ENCODE measurements around the gene IRF6. TPM values are rescaled to one million over a fixed set of nuclear protein-coding genes. Genes with fewer than 3 reads are reported as not detected.
A peak's percentile ranks its signal among the peaks of the same experiment; 100 is the strongest.

Gene IRF6
- total RNA-seq, 2 experiments from 2014 or later, result 0.10 to 0.25 TPM

DNA sequence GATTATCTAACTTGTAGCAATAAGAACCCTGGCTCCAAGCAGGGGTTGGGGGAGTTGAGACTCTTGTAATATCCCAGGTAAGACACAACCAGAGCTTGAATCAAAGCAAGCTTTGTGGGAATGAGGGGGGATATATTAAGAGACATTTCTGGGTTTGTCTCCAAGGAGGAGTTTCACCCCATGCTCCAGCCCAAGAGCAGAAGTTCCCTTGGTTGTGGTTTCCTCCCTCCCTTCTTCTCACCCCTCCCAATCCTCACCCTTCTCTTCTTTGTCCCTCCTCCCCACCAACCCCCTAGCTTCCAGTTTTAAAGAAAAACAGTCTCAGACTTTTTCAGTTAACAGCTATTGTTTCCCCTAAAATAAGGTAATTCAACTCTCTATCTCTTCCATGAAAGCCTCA is 38.2 kb downstream of the IRF6 start:
- H3K4me1 Mint-ChIP-seq, result peaks cover 48% of the 10 kb centered on the region
- no peaks in the 10 kb centered on the region for H3K27me3 Mint-ChIP-seq
- peaks cover 26% of the 10 kb centered on the region for H3K36me3 Mint-ChIP-seq (ENCODE audit: low read depth)
- no peak overlapping the region for H3K4me3 Mint-ChIP-seq
- no peak overlapping the region for H3K27ac Mint-ChIP-seq
- ChIA-PET POLR2A (interaction anchor here (0.6 to 20.7 kb wide), 11 partner anchors 13 to 606 kb away, joined by 3 to 799 read pairs (median 7); partner anchors contain the start of genes C1orf74, G0S2, TRAF3IP3 and UTP25), CTCF (interaction anchor here (1.1 to 5.8 kb wide), 10 partner anchors 10 to 201 kb away, joined by 4 to 115 read pairs (median 12); partner anchors contain the start of genes C1orf74 and TRAF3IP3)
- DNase-seq, result no peak
- H3K9me3 Mint-ChIP-seq, result no peaks in the 10 kb centered on the region

GRCh38 chr1:209767096-209767495 is 38.8 kb downstream of the IRF6 start:
- Mint-ChIP-seq H3K27me3 (no peaks in the 10 kb centered on the region), H3K36me3 (ENCODE audit: low read depth) (peaks cover 32% of the 10 kb centered on the region), H3K4me1 (peaks cover 54% of the 10 kb centered on the region), H3K4me3 (peak overlapping the region; percentile 23), H3K27ac (no peak overlapping the region), H3K9me3 (no peaks in the 10 kb centered on the region)
- ChIA-PET CTCF (interaction anchor here (1.5 to 5.8 kb wide), 6 partner anchors 9 to 201 kb away, joined by 3 to 115 read pairs (median 12); partner anchors contain the start of gene TRAF3IP3), POLR2A (interaction anchor here (1.2 to 20.7 kb wide), 4 partner anchors 12 to 81 kb away, joined by 4 to 799 read pairs (median 114); partner anchors contain the start of genes C1orf74 and TRAF3IP3)
- no peak for DNase-seq

DNA sequence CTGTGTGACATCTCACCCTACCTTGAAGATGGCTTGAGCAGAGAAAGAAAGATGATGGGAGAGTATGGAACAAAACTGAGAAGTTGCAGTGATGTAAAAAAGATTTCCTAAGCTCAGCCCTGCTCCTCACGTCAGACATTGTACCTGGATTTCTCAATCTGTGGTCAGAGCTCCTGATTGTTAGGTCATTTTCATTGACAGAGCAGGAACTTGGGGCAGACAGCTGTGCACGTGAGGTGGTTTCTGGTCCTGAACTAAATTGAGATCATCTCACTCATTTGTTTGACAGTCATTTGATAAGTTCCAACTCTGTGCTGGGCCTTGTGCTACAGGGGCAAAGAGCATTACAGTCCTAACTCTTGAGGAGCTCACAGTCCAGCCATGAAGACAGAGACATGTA is 39.9 kb downstream of the IRF6 start:
- CTCF ChIA-PET, result interaction anchor here (1.6 to 5.8 kb wide), 4 partner anchors 8 to 200 kb away, joined by 3 to 115 read pairs (median 54); partner anchors contain the start of gene TRAF3IP3
- POLR2A ChIA-PET, result interaction anchor here (0.5 to 20.7 kb wide), 5 partner anchors 11 to 197 kb away, joined by 3 to 799 read pairs (median 3); partner anchors contain the start of genes C1orf74, TRAF3IP3 and UTP25
- Mint-ChIP-seq H3K4me3 (peak overlapping the region; percentile 56), H3K27me3 (no peaks in the 10 kb centered on the region), H3K27ac (no peak overlapping the region), H3K4me1 (peaks cover 64% of the 10 kb centered on the region), H3K9me3 (no peaks in the 10 kb centered on the region), H3K36me3 (ENCODE audit: low read depth) (peaks cover 42% of the 10 kb centered on the region)
- no peak for DNase-seq

- Mint-ChIP-seq H3K36me3 (ENCODE audit: low read depth) (peaks cover 91% of the 10 kb centered on the region), H3K9me3 (no peaks in the 10 kb centered on the region), H3K27me3 (no peaks in the 10 kb centered on the region), H3K4me1 (peaks cover 77% of the 10 kb centered on the region), H3K27ac (peak overlapping the region; percentile 50), H3K4me3 (peak overlapping the region; percentile 58)
- POLR2A ChIA-PET, result interaction anchor here (1.2 to 15.2 kb wide), 4 partner anchors 9 to 23 kb away, joined by 3 to 799 read pairs (median 12); partner anchors contain the start of gene C1orf74
- CTCF ChIA-PET, result interaction anchor here (1.0 to 6.8 kb wide), 4 partner anchors 7 to 195 kb away, joined by 3 to 98 read pairs (median 7); no protein-coding TSS in a partner anchor
- no peak for DNase-seq
These were observed 44.8 kb downstream of the IRF6 start for GRCh38 chr1:209761011-209761635.

GRCh38 chr1:209759829-209760359 is 46.0 kb downstream of the IRF6 start:
- POLR2A ChIA-PET, result interaction anchor here (1.2 to 15.2 kb wide), 4 partner anchors 8 to 25 kb away, joined by 3 to 799 read pairs (median 12); partner anchors contain the start of gene C1orf74
- H3K36me3 Mint-ChIP-seq (ENCODE audit: low read depth), result peaks cover 93% of the 10 kb centered on the region

GRCh38 chr1:209758400-209758799 is 47.5 kb downstream of the IRF6 start:
- Mint-ChIP-seq H3K27me3 (no peaks in the 10 kb centered on the region), H3K4me1 (peaks cover 76% of the 10 kb centered on the region)

More at GRCh38 chr1:209759829-209760359, 46.0 kb downstream of the IRF6 start:
- CTCF ChIA-PET, result interaction anchor here (1.6 to 6.8 kb wide), 3 partner anchors 8 to 12 kb away, joined by 9 to 98 read pairs (median 25); no protein-coding TSS in a partner anchor
- DNase-seq, result no peak
- Mint-ChIP-seq H3K4me3 (peak overlapping the region; percentile 47), H3K27me3 (no peaks in the 10 kb centered on the region), H3K4me1 (peaks cover 76% of the 10 kb centered on the region), H3K27ac (peak overlapping the region; percentile 24), H3K9me3 (no peaks in the 10 kb centered on the region)

DNA sequence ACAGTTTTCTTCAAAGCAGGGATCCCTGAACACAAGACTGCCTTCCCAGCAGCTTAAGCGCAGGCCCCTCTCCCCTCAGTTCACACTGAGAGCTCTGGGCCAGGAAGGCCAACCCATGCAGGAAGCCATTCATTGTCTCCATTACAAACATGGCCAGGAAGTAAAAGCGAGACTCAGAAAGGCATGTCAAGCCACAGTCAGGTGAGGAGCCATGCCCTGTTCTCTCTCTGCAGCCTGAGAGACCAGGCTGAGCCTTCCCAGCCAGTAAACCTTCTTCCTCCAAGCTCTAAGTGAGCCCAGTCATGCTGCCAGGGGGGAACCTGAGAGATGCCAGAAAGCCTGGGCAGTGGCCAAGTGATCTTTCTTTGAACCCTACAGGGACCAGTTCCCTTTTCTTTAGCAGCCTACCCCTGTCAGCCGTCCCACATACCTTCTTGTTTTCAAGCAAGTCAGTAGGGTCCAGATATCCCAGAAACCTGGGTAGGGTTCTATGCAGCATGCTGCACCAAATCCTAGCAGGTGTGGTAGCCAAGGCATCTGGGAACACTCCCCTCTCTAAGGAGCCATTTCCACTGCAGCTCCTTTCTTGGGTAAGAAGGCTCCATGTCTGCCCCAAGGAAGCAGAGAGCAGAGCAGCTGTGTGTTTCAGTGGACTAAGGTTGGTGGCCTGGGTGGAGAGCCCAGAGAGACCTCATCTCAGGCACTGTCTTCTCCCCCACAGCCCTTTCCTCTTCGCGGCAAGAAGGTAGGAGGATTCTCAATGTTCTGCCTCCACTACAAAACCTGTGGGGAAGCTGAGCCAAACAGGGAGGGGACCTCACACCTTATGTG is 49.1 kb downstream of the IRF6 start:
- ChIA-PET POLR2A (interaction anchor here (1.1 to 15.2 kb wide), 9 partner anchors 9 to 617 kb away, joined by 4 to 799 read pairs (median 11); partner anchors contain the start of genes C1orf74, G0S2 and UTP25), CTCF (interaction anchor here (0.9 to 6.8 kb wide), 6 partner anchors 9 to 190 kb away, joined by 3 to 98 read pairs (median 6); partner anchors contain the start of gene UTP25)

More at GRCh38 chr1:209758400-209758799, 47.5 kb downstream of the IRF6 start:
- Mint-ChIP-seq H3K9me3 (no peaks in the 10 kb centered on the region), H3K4me3 (peak overlapping the region; percentile 97), H3K36me3 (ENCODE audit: low read depth) (peaks cover 81% of the 10 kb centered on the region), H3K27ac (peak overlapping the region; percentile 96)
- no peak for DNase-seq
- CTCF ChIA-PET, result interaction anchor here (0.9 to 6.8 kb wide), 3 partner anchors 10 to 26 kb away, joined by 3 to 98 read pairs (median 25); partner anchors contain the start of gene C1orf74
- POLR2A ChIA-PET, result interaction anchor here (0.7 to 15.2 kb wide), 3 partner anchors 9 to 26 kb away, joined by 3 to 799 read pairs (median 19); partner anchors contain the start of gene C1orf74

GRCh38 chr1:209755926-209756614 is 49.9 kb downstream of the IRF6 start, which contains the start of gene TRAF3IP3:
Gene TRAF3IP3, plus strand, starts transcription at chr1:209756053. Its CDS starts 3,987 bp downstream, at chr1:209760040.
- H3K27ac Mint-ChIP-seq, result peak within 1 kb of the TSS; percentile 96
- no peaks in the 10 kb centered on the region for H3K27me3 Mint-ChIP-seq
- H3K9me3 Mint-ChIP-seq, result no peaks in the 10 kb centered on the region
- H3K4me3 Mint-ChIP-seq, result peak within 1 kb of the TSS; percentile 97
- peaks cover 75% of the 10 kb centered on the region for H3K4me1 Mint-ChIP-seq
- peaks cover 58% of the 10 kb centered on the region for H3K36me3 Mint-ChIP-seq (ENCODE audit: low read depth)
- peak; percentile 88 for DNase-seq
- POLR2A ChIA-PET, result interaction anchor here (0.9 to 15.2 kb wide), 10 partner anchors 9 to 618 kb away, joined by 3 to 799 read pairs (median 8); partner anchors contain the start of genes C1orf74, G0S2 and UTP25
- CTCF ChIA-PET, result interaction anchor here (0.9 to 6.8 kb wide), 9 partner anchors 8 to 189 kb away, joined by 3 to 98 read pairs (median 5); partner anchors contain the start of gene UTP25

More for the DNA sequence above, 49.1 kb downstream of the IRF6 start:
- H3K9me3 Mint-ChIP-seq, result no peaks in the 10 kb centered on the region
- H3K27me3 Mint-ChIP-seq, result no peaks in the 10 kb centered on the region
- peak; percentile 55 for DNase-seq
- peaks cover 75% of the 10 kb centered on the region for H3K4me1 Mint-ChIP-seq
- H3K4me3 Mint-ChIP-seq, result peak overlapping the region; percentile 97
- H3K36me3 Mint-ChIP-seq (ENCODE audit: low read depth), result peaks cover 66% of the 10 kb centered on the region
- peak overlapping the region; percentile 96 for H3K27ac Mint-ChIP-seq

GRCh38 chr1:209755256-209755655 is 50.7 kb downstream of the IRF6 start:
- Mint-ChIP-seq H3K36me3 (ENCODE audit: low read depth) (peaks cover 50% of the 10 kb centered on the region), H3K4me3 (peak overlapping the region; percentile 97), H3K27ac (peak overlapping the region; percentile 96), H3K4me1 (peaks cover 75% of the 10 kb centered on the region), H3K27me3 (no peaks in the 10 kb centered on the region), H3K9me3 (no peaks in the 10 kb centered on the region)
- ChIA-PET POLR2A (interaction anchor here (0.9 to 15.2 kb wide), 8 partner anchors 8 to 619 kb away, joined by 3 to 799 read pairs (median 12); partner anchors contain the start of genes C1orf74 and G0S2), CTCF (interaction anchor here (1.1 to 6.8 kb wide), 7 partner anchors 7 to 179 kb away, joined by 4 to 98 read pairs (median 6); no protein-coding TSS in a partner anchor)
- DNase-seq, result no peak

GRCh38 chr1:209752890-209753289 is 53.1 kb downstream of the IRF6 start:
- no peaks in the 10 kb centered on the region for H3K9me3 Mint-ChIP-seq
- POLR2A ChIA-PET, result interaction anchor here (1.6 to 15.2 kb wide), 2 partner anchors 19 to 31 kb away, joined by 7 to 799 read pairs; partner anchors contain the start of gene C1orf74
- CTCF ChIA-PET, result interaction anchor here (0.9 to 6.8 kb wide), 4 partner anchors 11 to 167 kb away, joined by 3 to 115 read pairs (median 3); no protein-coding TSS in a partner anchor
- DNase-seq, result no peak
- peaks cover 26% of the 10 kb centered on the region for H3K36me3 Mint-ChIP-seq (ENCODE audit: low read depth)
- peak overlapping the region; percentile 99 for H3K27ac Mint-ChIP-seq
- peaks cover 68% of the 10 kb centered on the region for H3K4me1 Mint-ChIP-seq
- H3K4me3 Mint-ChIP-seq, result peak overlapping the region; percentile 69
- no peaks in the 10 kb centered on the region for H3K27me3 Mint-ChIP-seq
